Measurements from ENCODE around the gene CLDN2.

The CLDN2 gene

DNA sequence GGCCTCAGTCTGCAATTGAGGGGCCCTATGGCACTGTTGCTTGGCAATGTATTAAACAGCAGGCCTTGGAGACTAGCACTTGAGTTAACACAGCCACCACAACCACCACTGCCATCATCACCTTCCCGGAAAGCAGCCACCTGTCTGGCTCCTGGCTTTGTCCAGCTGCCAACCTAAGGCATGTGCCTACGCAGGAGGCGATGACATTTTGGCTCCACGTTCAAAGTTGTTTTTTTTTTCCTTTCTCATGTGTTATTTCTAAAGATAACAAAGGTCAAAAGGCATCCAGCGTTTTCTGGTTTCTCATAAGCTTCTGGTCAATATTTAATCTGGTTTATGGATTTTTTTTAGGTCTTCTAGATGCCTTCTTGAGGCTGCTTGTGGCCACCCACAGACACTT lies 7.5 kb downstream of the CLDN2 start:
- Histone ChIP-seq H3K4me1 (ENCODE audit: control insufficient read depth, insufficient read depth, low read length) (no peaks in the 10 kb centered on the region), H3K4me3 (ENCODE audit: low read depth, low read length) (no peak overlapping the region), H3K36me3 (ENCODE audit: control insufficient read depth in 2 of 2, insufficient read depth in 1 of 2, low read length in 2 of 2) (no peaks in the 10 kb centered on the region), H3K9me3 (ENCODE audit: control insufficient read depth, insufficient read depth, low read depth, low read length) (no peaks in the 10 kb centered on the region), H3K27ac (ENCODE audit: extremely low read depth, low read depth, low read length) (no peak overlapping the region)
- CTCF ChIA-PET = no interaction called here
- TF ChIP-seq, protein P1, sequence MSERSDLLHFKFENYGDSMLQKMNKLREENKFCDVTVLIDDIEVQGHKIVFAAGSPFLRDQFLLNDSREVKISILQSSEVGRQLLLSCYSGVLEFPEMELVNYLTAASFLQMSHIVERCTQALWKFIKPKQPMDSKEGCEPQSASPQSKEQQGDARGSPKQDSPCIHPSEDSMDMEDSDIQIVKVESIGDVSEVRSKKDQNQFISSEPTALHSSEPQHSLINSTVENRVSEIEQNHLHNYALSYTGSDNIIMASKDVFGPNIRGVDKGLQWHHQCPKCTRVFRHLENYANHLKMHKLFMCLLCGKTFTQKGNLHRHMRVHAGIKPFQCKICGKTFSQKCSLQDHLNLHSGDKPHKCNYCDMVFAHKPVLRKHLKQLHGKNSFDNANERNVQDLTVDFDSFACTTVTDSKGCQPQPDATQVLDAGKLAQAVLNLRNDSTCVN (tag by site-specific recombination; optimal IDR thresholded peaks at IDR 0.05) = no peak
- no peak for TF ChIP-seq REST (tag by site-specific recombination; IDR thresholded peaks at IDR 0.05)
- no peak for TF ChIP-seq ZIC2 (tag by site-specific recombination; IDR thresholded peaks at IDR 0.05)
- TF ChIP-seq REPIN1 (tag by site-specific recombination; IDR thresholded peaks at IDR 0.05; ENCODE audit: low read depth) = no peak
- TF ChIP-seq, protein P2, sequence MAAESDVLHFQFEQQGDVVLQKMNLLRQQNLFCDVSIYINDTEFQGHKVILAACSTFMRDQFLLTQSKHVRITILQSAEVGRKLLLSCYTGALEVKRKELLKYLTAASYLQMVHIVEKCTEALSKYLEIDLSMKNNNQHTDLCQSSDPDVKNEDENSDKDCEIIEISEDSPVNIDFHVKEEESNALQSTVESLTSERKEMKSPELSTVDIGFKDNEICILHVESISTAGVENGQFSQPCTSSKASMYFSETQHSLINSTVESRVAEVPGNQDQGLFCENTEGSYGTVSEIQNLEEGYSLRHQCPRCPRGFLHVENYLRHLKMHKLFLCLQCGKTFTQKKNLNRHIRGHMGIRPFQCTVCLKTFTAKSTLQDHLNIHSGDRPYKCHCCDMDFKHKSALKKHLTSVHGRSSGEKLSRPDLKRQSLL (tag by site-specific recombination; IDR thresholded peaks at IDR 0.05) = no peak
- TF ChIP-seq ZNF777 (tag by site-specific recombination; IDR thresholded peaks at IDR 0.05; ENCODE audit: borderline replicate concordance) = no peak
- no peak for TF ChIP-seq ZNF791 (tag by site-specific recombination; IDR thresholded peaks at IDR 0.05)
- TF ChIP-seq SP7 (tag by site-specific recombination; IDR thresholded peaks at IDR 0.05) = no peak
- TF ChIP-seq, protein P3, sequence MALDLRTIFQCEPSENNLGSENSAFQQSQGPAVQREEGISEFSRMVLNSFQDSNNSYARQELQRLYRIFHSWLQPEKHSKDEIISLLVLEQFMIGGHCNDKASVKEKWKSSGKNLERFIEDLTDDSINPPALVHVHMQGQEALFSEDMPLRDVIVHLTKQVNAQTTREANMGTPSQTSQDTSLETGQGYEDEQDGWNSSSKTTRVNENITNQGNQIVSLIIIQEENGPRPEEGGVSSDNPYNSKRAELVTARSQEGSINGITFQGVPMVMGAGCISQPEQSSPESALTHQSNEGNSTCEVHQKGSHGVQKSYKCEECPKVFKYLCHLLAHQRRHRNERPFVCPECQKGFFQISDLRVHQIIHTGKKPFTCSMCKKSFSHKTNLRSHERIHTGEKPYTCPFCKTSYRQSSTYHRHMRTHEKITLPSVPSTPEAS (tag by site-specific recombination; IDR thresholded peaks at IDR 0.05) = no peak
- TF ChIP-seq ZNF623 (tag by site-specific recombination; IDR thresholded peaks at IDR 0.05) = no peak
- no peak for TF ChIP-seq PRDM6 (tag by site-specific recombination; IDR thresholded peaks at IDR 0.05)
- no peak for TF ChIP-seq PBX3 (CRISPR knock-in tag; IDR thresholded peaks at IDR 0.05)
- no peak for TF ChIP-seq TRIM28 (IDR thresholded peaks at IDR 0.05; ENCODE audit: borderline replicate concordance, low read length)
- TF ChIP-seq ZBTB7A (tag by site-specific recombination; IDR thresholded peaks at IDR 0.05; ENCODE audit: low read depth) = no peak
- no peak for TF ChIP-seq SCRT1 (tag by site-specific recombination; IDR thresholded peaks at IDR 0.05; ENCODE audit: borderline replicate concordance)
- TF ChIP-seq, protein P4, sequence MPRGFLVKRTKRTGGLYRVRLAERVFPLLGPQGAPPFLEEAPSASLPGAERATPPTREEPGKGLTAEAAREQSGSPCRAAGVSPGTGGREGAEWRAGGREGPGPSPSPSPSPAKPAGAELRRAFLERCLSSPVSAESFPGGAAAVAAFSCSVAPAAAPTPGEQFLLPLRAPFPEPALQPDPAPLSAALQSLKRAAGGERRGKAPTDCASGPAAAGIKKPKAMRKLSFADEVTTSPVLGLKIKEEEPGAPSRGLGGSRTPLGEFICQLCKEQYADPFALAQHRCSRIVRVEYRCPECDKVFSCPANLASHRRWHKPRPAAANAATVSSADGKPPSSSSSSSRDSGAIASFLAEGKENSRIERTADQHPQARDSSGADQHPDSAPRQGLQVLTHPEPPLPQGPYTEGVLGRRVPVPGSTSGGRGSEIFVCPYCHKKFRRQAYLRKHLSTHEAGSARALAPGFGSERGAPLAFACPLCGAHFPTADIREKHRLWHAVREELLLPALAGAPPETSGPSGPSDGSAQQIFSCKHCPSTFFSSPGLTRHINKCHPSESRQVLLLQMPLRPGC (tag by site-specific recombination; IDR thresholded peaks at IDR 0.05) = no peak
- no peak for TF ChIP-seq PRDM2 (tag by site-specific recombination; IDR thresholded peaks at IDR 0.05; ENCODE audit: borderline replicate concordance)
- no peak for TF ChIP-seq ZNF169 (tag by site-specific recombination; IDR thresholded peaks at IDR 0.05)
- POLR2A ChIA-PET = no interaction called here
